HT1080 (cell line): ENCODE results near the gene SREK1. TPM values are rescaled to one million over a fixed set of nuclear protein-coding genes. Genes with fewer than 3 reads are reported as not detected.
"Not testable (repeated sequence)": the region's sequence is repeated elsewhere in the genome, so short reads cannot be mapped to it uniquely, and the experiment has no call there.

Experiments used
- DNase-seq: peaks from one replicate; pipeline ENCODE4 v3.0.0-alpha.2; 2015; ENCODE audit warnings: low read depth
- total RNA-seq: library from RNA; depleted of rRNA; stranded (reverse); fragments of >200 nt; shearing (Covaris generic); gene quantifications from 2 replicates; pipeline ENCODE4 v1.2.3, GENCODE V29; 2014; rRNA removed

SREK1 gene
- total RNA-seq, 1 experiment from 2014 or later: 87.6 TPM

DNA sequence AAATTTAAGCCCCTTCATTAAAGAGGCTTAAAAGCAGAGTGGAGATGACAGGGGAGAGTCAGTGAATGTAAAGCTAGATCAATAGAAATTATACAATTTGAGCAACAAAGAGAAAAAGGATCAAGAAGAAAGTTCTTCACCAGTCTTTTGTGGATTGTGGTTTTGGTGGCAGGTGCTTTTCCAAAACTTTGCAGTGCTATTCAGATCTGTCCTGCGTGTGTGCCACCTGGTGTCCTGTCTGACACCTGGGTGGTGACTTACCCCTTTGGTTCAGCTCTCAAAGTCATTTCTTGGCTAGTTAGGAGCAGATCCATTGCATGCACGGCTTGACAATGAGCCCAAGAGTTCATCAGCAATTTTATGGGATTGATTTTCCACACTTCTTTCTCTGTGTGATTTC lies 69.4 kb downstream of the SREK1 start:
- DNase-seq: no peak

DNA sequence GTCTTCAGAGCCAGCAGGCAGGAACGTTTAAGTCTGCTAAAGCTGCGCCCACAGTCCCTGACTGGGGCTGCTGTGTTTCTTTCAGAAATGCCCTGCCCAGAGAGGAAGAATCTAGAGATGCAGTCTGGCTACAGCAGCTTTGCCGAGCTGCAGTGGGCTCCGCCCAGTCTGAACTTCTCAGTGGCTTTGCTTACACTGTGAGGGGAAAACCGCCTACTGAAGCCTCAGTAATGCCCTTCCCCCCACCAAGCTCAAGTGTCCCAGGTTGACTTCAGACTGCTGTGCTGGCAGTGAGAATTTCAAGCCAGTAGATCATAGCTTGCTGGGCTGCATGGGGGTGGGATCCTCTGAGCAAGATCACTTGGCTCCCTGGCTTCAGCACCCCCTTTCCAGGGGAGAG lies 78.4 kb downstream of the SREK1 start:
- no peak for DNase-seq

DNA sequence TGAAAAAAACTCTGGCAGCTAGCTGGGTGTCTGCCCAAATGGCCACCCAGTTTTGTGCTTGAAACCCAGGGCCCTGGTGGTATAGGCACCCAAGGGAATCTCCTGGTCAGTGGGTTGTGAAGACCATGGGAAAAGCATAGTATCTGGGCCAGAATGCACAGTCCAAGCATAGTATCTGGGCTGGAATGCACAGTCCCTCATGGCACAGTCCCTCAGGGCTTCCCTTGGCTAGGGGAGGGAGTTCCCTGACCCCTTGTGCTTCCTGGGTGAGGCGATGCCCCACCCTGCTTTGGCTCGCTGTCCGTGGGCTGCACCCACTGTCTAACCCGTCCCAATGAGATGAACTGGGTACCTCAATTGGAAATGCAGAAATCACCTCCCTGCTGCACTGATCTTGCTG lies 78.8 kb downstream of the SREK1 start:
- not testable (repeated sequence) for DNase-seq

DNA sequence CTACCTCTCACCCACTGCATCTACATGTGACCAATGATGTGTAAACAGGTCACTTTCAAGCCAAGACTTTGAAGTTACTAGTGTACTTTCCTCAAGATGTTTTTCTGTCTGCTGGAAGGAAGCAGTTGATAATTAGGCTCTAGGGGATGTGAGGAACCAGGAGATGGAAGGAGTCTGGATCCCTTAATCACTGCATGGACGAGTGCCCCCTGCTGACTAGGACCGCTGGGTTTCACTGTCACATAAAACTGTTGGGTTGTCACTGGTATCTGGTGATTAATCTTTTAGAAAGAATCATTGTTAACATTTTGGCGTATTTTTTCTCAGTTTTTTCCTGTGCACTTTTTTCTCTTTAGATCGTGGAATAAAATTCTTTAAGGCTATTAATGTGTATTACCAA lies 79.5 kb downstream of the SREK1 start:
- DNase-seq: peak; percentile 14

DNA sequence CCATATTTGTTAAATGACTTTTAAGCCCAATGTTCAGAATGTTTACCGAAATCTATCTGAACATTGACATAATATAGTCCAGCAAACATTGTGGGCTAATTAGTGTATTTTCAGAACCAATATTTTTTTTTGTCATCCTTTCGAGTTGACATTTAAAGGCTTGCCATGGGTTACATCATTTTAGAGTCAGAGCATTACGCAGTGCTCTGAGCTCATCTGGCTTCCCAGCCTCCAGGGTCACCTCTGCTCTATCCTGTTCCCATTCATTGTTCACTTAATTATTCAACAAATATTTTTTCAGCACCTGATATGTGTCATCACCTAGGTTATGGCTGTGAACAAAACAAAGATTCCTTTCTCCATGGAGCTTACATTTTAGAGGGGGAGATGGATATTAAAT lies 80.2 kb downstream of the SREK1 start:
- no peak for DNase-seq

DNA sequence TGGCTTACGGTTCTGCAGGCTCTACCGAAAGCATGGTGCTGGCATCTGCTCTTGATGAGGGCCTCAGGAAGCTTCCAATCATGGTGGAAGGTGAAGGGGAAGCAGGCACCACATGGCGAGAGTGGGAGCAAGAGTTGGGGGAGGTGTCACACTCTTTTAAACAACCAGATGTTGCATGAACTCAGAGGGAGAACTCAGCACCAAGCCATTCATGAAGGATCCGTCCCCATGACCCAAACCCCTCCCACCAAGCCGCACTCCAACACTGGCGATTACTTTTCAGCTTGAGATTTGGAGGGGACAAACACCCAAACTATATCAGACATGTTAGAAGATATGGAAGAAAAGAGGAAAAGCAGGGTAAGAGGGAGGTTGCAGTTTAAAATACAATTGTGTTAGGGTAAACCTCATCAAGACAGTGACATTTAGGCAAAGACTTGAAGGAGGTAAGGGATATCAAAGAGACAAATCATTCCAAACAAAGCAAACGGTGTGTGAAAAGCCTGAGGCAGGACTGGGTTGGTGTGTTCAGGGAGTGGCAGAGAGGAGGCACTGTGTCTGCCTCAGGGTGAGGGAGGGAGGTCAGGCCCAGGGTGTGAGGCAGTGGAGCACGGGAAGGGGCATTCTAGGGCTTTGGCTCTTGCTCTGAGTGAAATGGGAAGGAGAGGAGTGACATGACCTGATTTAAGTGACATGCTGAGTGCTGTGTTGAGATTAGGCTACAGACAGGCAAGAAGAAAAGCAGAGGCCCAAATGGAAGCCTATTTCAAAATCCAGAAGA lies 80.9 kb downstream of the SREK1 start:
- no peak for DNase-seq

DNA sequence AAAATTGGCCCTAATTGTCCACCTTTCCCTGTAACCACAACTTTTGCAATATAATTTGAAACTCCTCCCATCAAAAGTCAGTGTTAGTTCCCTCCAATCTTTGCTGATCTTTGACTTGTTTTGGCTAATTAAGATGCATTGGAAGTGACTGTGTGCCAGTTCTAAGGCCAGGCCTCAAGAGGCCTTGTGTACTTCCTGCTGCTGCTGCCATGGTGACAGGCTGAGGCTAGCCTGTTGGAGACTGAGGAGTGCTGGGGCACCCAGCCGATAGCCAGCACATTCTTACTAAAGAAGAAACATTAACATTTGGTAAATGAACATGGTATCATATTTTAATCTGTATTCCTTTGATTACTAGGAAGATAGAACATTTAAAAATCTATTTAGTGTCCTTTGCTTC lies 86.5 kb downstream of the SREK1 start:
- DNase-seq: peak; percentile 20

DNA sequence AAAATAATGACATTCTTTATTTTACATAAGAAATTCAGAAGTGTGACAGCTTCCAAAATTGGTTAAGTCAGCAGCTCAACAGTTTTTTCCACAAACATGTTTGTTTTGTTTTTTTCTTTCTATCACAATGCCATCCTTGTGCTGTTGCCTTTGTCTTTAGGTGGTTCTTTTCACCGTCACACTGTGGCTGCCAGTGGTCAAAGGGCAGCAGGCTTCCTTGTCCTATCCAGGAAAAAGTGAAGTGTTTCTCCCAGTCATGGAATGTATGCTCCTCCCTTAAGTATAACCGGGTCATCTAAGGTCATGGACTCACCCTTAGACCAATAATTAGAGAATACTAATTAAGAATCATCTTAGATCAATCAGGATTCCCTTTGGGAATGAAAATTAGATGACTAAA lies 87.4 kb downstream of the SREK1 start:
- no peak for DNase-seq

DNA sequence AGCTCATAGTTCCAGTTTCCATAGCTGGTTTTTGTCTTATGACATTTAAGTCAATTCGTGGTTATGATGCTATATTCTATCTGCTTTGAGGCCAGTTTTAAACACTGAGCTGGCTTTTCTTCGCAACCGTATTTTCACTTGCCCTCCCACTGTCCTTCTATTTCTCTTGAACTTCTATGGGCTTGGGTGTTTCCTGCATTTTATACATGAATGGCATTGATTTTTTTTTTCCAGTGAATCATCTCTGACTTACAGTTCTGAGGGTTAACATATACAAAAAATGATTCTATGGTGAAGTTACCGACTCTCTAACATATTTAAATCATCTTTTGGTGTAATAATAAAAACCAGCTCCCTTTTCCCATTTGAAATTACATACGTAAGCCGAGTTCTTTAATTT lies 88.2 kb downstream of the SREK1 start:
- DNase-seq: no peak

DNA sequence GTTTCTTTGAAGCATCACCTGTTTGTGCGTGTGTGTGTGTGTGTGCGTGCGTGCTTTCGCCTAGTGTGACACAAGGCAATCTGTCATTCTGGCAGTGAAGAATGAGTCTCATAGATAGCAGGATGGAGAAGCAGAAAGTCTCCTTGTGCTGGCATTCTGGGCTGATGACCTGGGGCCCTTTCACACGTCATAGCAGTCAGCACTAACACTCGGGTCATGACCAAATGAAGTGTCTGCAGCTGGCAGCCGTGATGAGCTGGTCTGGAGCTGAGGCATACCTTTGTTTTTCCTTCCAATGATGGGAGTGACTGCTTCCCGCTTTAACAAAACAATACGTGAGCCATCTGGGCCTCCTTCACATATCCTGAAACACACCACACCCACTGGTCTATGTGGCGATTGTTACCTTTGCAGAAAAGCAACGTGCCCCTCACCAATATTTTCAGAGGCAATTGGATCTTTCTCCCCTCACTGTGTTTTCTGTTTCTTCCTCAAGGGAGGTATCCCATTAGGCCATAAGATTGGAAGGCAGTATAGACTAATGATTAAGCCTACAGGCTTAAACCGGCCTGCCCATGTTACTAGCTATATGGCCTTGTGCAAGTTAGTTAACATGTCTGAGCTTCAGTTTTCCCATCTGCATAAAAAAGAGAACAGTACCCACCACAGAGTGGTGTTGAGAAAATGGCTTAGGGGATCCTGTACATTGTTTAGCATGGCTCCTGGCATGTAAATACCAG lies 88.8 kb downstream of the SREK1 start:
- DNase-seq: peak; percentile 50

Other genes starting within 250 kb of the SREK1 start
- 36.9 and 39.7 TPM in 2 replicates for gene ERBIN, start 217.7 kb upstream of the SREK1 start, total RNA-seq